RWPE1 (cell line): ENCODE data around the gene NACC2.
"Not testable (repeated sequence)": the region's sequence is repeated elsewhere in the genome, so short reads cannot be mapped to it uniquely, and the experiment has no call there.

Source experiments
- CTCF ChIA-PET: fragments of 350-600 bp; sonication (Branson Sonifier 250); formaldehyde crosslinking; extraction: SDS; loops from one replicate; lab custom pipeline; 2021; lab: Yijun Ruan, JAX
- POLR2A ChIA-PET: fragments of 400-600 bp; formaldehyde crosslinking; extraction: SDS; loops from one replicate; lab custom pipeline; 2020; ENCODE audit warnings: antibody characterized with exemption; ENCODE audit not compliant: low non-redundant PET; lab: Yijun Ruan, JAX
- DNase-seq: peaks from one replicate; pipeline ENCODE4 v3.0.0; 2012; ENCODE audit warnings: low spot score
- H3K27ac ChIP-seq: fragments of 450-650 bp; 2 replicates; pipeline ENCODE4 v1.5.1; 2017
- CTCF ChIP-seq: fragments of 450-650 bp; conservative IDR thresholded peaks from 2 replicates; pipeline ENCODE4 v1.5.1; 2017; ENCODE audit warnings: low read depth, mild to moderate bottlenecking

NACC2 gene

GRCh38 chr9:136078024-136078423, 17.1 kb downstream of the NACC2 start:
- no peak for TF ChIP-seq CTCF
- CTCF ChIA-PET = no interaction called here
- peak overlapping the region; percentile 80 for H3K27ac ChIP-seq
- POLR2A ChIA-PET = no interaction called here
- DNase-seq = no peak

- TF ChIP-seq CTCF = no peak
- peak overlapping the region; percentile 80 for H3K27ac ChIP-seq
- ChIA-PET POLR2A (no interaction called here), CTCF (no interaction called here)
- no peak for DNase-seq
Observed at GRCh38 chr9:136077491-136077890, 17.6 kb downstream of the NACC2 start.

GRCh38 chr9:136075881-136076678, 19.0 kb downstream of the NACC2 start:
- DNase-seq = no peak
- H3K27ac ChIP-seq = 0 out of 2 replicates have a peak overlapping the region, but pooled peaks have one; percentile 1
- POLR2A ChIA-PET = no interaction called here
- no peak for TF ChIP-seq CTCF
- CTCF ChIA-PET = no interaction called here

- no peak for DNase-seq
- TF ChIP-seq CTCF = no peak
- ChIA-PET CTCF (no interaction called here), POLR2A (no interaction called here)
- 0 out of 2 replicates have a peak overlapping the region, but pooled peaks have one; percentile 1 for H3K27ac ChIP-seq
Observed at GRCh38 chr9:136075134-136075841, 19.8 kb downstream of the NACC2 start.

GRCh38 chr9:136074706-136075105, 20.4 kb downstream of the NACC2 start:
- CTCF ChIA-PET = no interaction called here
- H3K27ac ChIP-seq = no peak overlapping the region
- no peak for DNase-seq
- POLR2A ChIA-PET = no interaction called here
- no peak for TF ChIP-seq CTCF

- DNase-seq = no peak
- TF ChIP-seq CTCF = no peak
- POLR2A ChIA-PET = no interaction called here
- H3K27ac ChIP-seq = peak overlapping the region; percentile 99
- CTCF ChIA-PET = no interaction called here
Observed at GRCh38 chr9:136062657-136063439, 32.2 kb downstream of the NACC2 start.

- CTCF ChIA-PET = interaction anchor here (0.6 to 0.7 kb wide), 2 partner anchors 62 to 166 kb away, joined by 4 to 5 read pairs; no protein-coding TSS in a partner anchor
- DNase-seq, POLR2A ChIA-PET: not testable (repeated sequence)
- peak overlapping the region; percentile 99 for H3K27ac ChIP-seq
Observed at GRCh38 chr9:136061916-136062315, 33.2 kb downstream of the NACC2 start.
